Mucosa of gallbladder (tissue), 1 donor: ENCODE data around the gene RHOD. TPM values are rescaled to one million over a fixed set of nuclear protein-coding genes. Genes with fewer than 3 reads are reported as not detected.

Experiments used
- DNase-seq: peaks from one replicate; pipeline ENCODE4 v3.0.0-alpha.2; 2020; ENCODE audit warnings: low spot score
- total RNA-seq: library from RNA; stranded (reverse); gene quantifications from one replicate; pipeline ENCODE4 v1.2.1, GENCODE V29; 2021
- donor health status: DM: no; HTN: no; CAD: no.

Gene RHOD
- total RNA-seq, 1 donor from 2014 or later: 23.3 TPM

- no peak for DNase-seq
Measured at GRCh38 chr11:67117176-67117575, 60.5 kb downstream of the RHOD start.

- no peak for DNase-seq
Measured at GRCh38 chr11:67117672-67118180, 61.1 kb downstream of the RHOD start.

- peak; percentile 28 for DNase-seq
Measured at GRCh38 chr11:67118181-67118766, 61.6 kb downstream of the RHOD start.

GRCh38 chr11:67118801-67119584, 62.3 kb downstream of the RHOD start, which contains the start of gene KDM2A:
Gene KDM2A (plus strand): TSS chr11:67119263. CDS start chr11:67121317, 2,054 bp downstream.
- DNase-seq: peak; percentile 99

- DNase-seq: no peak
Measured at GRCh38 chr11:67119585-67120391, 63.1 kb downstream of the RHOD start.

- DNase-seq: no peak
Measured at GRCh38 chr11:67120456-67120855, 63.8 kb downstream of the RHOD start.

- no peak for DNase-seq
Measured at GRCh38 chr11:67120881-67121710, 64.4 kb downstream of the RHOD start.

Other genes starting within 250 kb of the RHOD start
- gene RCE1, start 213.4 kb upstream of the RHOD start, total RNA-seq: 21.2 TPM
- 7.3 TPM for gene LRFN4, start 199.8 kb upstream of the RHOD start, total RNA-seq
- 24.7 TPM for gene PC, start 98.5 kb upstream of the RHOD start, total RNA-seq
- not detected for gene C11orf86, start 81.5 kb upstream of the RHOD start, total RNA-seq
- 0.58 TPM for gene SYT12, start 33.7 kb upstream of the RHOD start, total RNA-seq
- 76.9 TPM for gene KDM2A, start 62.4 kb downstream of the RHOD start, total RNA-seq
- gene GRK2, start 209.6 kb downstream of the RHOD start, total RNA-seq: 86.1 TPM
- 80.5 TPM for gene ANKRD13D, start 232.5 kb downstream of the RHOD start, total RNA-seq
- 107 TPM for gene SSH3, start 246.7 kb downstream of the RHOD start, total RNA-seq